Fibroblast of lung (primary cell): ENCODE data around the gene SNX14. TPM values are rescaled to one million over a fixed set of nuclear protein-coding genes. Genes with fewer than 3 reads are reported as not detected.
A peak's percentile ranks its signal among the peaks of the same experiment; 100 is the strongest.

Source experiments
- DNase-seq, 2 donors: peaks; one replicate each; pipeline versions ENCODE4 v3.0.0 to v3.0.0-alpha.2; 2010; ENCODE audit warnings: low read depth in 2 of 2
- H2AFZ ChIP-seq: 2 replicates; pipeline ENCODE4 v1.5.1; 2012; ENCODE audit warnings: low read length, control low read depth, inconsistent platforms
- H3K27ac ChIP-seq: 2 replicates; pipeline ENCODE4 v1.5.1; 2011; ENCODE audit warnings: low read length, control low read depth; ENCODE audit not compliant: insufficient read depth
- H3K27me3 ChIP-seq: 2 replicates; pipeline ENCODE4 v1.5.1; 2011; ENCODE audit warnings: mild to moderate bottlenecking, low read length; ENCODE audit not compliant: control insufficient read depth, insufficient read depth
- H3K36me3 ChIP-seq: 2 replicates; pipeline ENCODE4 v1.5.1; 2011; ENCODE audit warnings: low read length; ENCODE audit not compliant: control insufficient read depth, insufficient read depth
- H3K4me1 ChIP-seq: 2 replicates; pipeline ENCODE4 v1.5.1; 2011; ENCODE audit warnings: low read length; ENCODE audit not compliant: control insufficient read depth, insufficient read depth; ENCODE audit errors: extremely low read depth
- H3K4me2 ChIP-seq: 2 replicates; pipeline ENCODE4 v1.5.1; 2011; ENCODE audit warnings: low read length, control low read depth; ENCODE audit not compliant: insufficient read depth; ENCODE audit errors: extremely low read depth
- H3K4me3 ChIP-seq, 4 experiments: fragments of 200-600 bp in 1 of 4; sonication (generic) in 1 of 4; replicated peaks in 1 of 4; 2 replicates each; pipeline ENCODE4 v1.5.1; 2011 to 2016; ENCODE audit warnings: low read length in 4 of 4, low read depth in 3 of 4, mild to moderate bottlenecking in 3 of 4, control low read depth in 2 of 4, inconsistent platforms in 1 of 4, mixed read lengths in 1 of 4; ENCODE audit not compliant: insufficient read depth in 1 of 4; ENCODE audit errors: control extremely low read depth in 1 of 4
- H3K79me2 ChIP-seq: 2 replicates; pipeline ENCODE4 v1.5.1; 2012; ENCODE audit warnings: mild to moderate bottlenecking, low read length, inconsistent platforms; ENCODE audit not compliant: control insufficient read depth, insufficient read depth
- H3K9ac ChIP-seq: 2 replicates; pipeline ENCODE4 v1.5.1; 2011; ENCODE audit warnings: mild to moderate bottlenecking, low read length, control low read depth; ENCODE audit not compliant: insufficient read depth
- H3K9me3 ChIP-seq: 2 replicates; pipeline ENCODE4 v1.5.1; 2012; ENCODE audit warnings: low read depth, low read length; ENCODE audit not compliant: control insufficient read depth, insufficient read depth
- H4K20me1 ChIP-seq: 2 replicates; pipeline ENCODE4 v1.5.1; 2011; ENCODE audit warnings: low read length; ENCODE audit not compliant: control insufficient read depth, insufficient read depth; ENCODE audit errors: extremely low read depth
- EZH2 ChIP-seq: IDR thresholded peaks from 2 replicates; pipeline ENCODE4 v1.5.1; 2012; ENCODE audit warnings: low read length, control low read depth, mild to moderate bottlenecking; ENCODE audit errors: missing control alignments
- polyA plus RNA-seq, 2 donors: library from polyadenylated mRNA; depleted of rRNA in 1 of 2; stranded (reverse) in 1 of 2; unstranded in 1 of 2; fragments of >200 nt; gene quantifications; 2 replicates each; pipeline ENCODE4 v1.2.1, GENCODE V29; 2011 to 2012; ENCODE audit warnings: missing spikeins in 1 of 2
- total RNA-seq: library from RNA; depleted of rRNA; stranded (reverse); fragments of >200 nt; gene quantifications from 2 replicates; pipeline ENCODE4 v1.2.1, GENCODE V29; 2014
- TF ChIP-seq, protein P1 (sequence below), 2 donors: IDR thresholded peaks in 1 of 2; conservative IDR thresholded peaks in 1 of 2; 1 replicate in 1 of 2; 2 replicates in 1 of 2; pipeline ENCODE4 v1.5.1; 2011 to 2012; ENCODE audit warnings: low read length in 2 of 2, control low read depth in 1 of 2, inconsistent platforms in 1 of 2, low read depth in 1 of 2, mild to moderate bottlenecking in 1 of 2

The SNX14 gene
- total and polyA plus RNA-seq, 2 donors (not counting 1 experiment from before 2014, with no cell fraction given) = 79.7 to 182 TPM

DNA sequence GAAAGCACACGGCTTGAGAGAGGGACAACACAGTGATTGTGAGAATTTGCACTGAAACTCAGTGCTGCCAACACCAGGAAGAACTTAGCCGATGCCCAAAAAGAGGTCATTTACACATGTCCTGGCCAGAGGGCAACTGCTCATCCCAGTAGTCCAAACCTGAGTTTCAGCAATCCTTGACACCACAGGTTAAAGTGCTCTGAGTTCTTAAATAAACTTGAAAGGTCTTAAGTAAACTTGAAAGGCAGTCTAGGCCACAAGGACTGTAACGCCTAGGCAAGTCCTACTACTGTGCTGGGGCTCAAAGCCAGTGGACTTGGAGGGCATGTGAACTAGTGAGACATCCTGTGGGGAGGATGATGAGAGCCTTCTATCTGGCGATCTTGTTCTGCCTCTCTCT is 14.1 kb downstream of the SNX14 start:
- Histone ChIP-seq H3K9me3 (no peaks in the 10 kb centered on the region), H3K4me3 (no peak overlapping the region), H3K27ac (no peak overlapping the region), H3K36me3 (no peaks in the 10 kb centered on the region), H3K27me3 (no peaks in the 10 kb centered on the region), H3K79me2 (peaks cover 48% of the 10 kb centered on the region), H3K9ac (no peak overlapping the region), H3K4me2 (no peak overlapping the region), H3K4me1 (peaks cover 16% of the 10 kb centered on the region), H2AFZ (no peak overlapping the region), H4K20me1 (no peaks in the 10 kb centered on the region)
- DNase-seq = no peak
- TF ChIP-seq EZH2 = no peak
- TF ChIP-seq, protein P1, sequence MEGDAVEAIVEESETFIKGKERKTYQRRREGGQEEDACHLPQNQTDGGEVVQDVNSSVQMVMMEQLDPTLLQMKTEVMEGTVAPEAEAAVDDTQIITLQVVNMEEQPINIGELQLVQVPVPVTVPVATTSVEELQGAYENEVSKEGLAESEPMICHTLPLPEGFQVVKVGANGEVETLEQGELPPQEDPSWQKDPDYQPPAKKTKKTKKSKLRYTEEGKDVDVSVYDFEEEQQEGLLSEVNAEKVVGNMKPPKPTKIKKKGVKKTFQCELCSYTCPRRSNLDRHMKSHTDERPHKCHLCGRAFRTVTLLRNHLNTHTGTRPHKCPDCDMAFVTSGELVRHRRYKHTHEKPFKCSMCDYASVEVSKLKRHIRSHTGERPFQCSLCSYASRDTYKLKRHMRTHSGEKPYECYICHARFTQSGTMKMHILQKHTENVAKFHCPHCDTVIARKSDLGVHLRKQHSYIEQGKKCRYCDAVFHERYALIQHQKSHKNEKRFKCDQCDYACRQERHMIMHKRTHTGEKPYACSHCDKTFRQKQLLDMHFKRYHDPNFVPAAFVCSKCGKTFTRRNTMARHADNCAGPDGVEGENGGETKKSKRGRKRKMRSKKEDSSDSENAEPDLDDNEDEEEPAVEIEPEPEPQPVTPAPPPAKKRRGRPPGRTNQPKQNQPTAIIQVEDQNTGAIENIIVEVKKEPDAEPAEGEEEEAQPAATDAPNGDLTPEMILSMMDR (conservative IDR thresholded peaks at IDR 0.05 in 1 of 2, IDR thresholded peaks at IDR 0.05 in 1 of 2; ENCODE audit: low read depth in 1 of 2, low read length in 2 of 2) = no peak

DNA sequence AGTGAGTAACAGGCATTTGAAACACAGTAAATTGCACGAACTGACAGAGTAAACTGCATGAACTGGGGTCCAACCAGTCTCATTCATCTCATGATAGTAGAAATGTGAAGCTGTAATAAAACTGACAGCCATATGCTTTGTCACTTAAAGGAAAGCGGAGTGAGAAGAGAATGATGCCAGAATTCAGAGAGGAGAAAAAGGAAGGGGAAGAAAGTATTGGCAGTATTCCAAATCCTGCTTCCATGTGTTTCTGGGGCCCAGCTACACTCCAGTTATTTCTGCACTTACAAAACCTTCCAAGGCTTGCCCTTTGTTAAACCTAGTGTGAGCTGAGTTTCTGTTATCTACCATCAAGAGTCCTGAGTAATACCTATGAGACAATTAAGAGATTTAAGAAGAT is 17.2 kb downstream of the SNX14 start:
- no peak overlapping the region for H2AFZ ChIP-seq
- H3K9ac ChIP-seq = no peak overlapping the region
- H3K4me2 ChIP-seq = no peak overlapping the region
- no peaks in the 10 kb centered on the region for H3K9me3 ChIP-seq
- H3K79me2 ChIP-seq = peaks cover 57% of the 10 kb centered on the region
- TF ChIP-seq, protein P1 (conservative IDR thresholded peaks at IDR 0.05 in 1 of 2, IDR thresholded peaks at IDR 0.05 in 1 of 2; ENCODE audit: low read depth in 1 of 2, low read length in 2 of 2) = no peak
- no peak for TF ChIP-seq EZH2
- no peaks in the 10 kb centered on the region for H3K27me3 ChIP-seq
- DNase-seq = peak in 1 of 2 donors; percentile 51
- H3K27ac ChIP-seq = no peak overlapping the region
- peaks cover 16% of the 10 kb centered on the region for H3K4me1 ChIP-seq
- H3K36me3 ChIP-seq = no peaks in the 10 kb centered on the region
- H4K20me1 ChIP-seq = no peaks in the 10 kb centered on the region
- H3K4me3 ChIP-seq = no peak overlapping the region

DNA sequence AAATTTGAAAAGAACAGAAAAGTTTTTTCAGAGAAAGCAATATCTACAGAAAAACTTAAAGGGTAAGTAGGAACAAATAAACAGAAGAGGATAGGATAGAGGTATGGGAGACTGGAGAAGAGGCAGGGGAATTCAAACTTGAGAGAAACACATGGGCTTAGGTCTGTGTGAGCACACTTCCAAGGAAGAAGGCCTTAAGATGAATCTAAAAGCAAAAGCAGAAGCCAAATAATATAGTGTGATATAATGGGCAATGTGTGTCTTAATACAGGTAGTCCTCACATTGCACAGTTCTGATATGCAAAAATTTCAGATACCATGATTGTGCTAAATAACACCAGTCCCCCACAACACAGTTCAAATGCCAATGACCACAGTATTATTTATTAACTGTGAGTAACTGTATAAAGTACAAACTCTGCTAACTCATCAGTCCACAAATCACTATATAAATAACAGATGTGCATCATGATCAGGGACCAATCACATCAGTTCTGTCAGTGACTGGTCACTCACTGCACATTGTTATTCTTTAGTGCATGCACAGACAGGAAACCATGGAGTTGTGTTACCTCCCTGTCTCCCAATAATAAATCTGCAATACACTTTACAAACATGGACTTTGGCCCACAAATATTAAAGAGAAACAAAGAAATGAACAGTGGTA is 18.6 kb downstream of the SNX14 start:
- Histone ChIP-seq H4K20me1 (no peaks in the 10 kb centered on the region), H3K4me2 (no peak overlapping the region), H3K9ac (no peak overlapping the region), H3K4me1 (peaks cover 5% of the 10 kb centered on the region), H3K27me3 (no peaks in the 10 kb centered on the region), H3K27ac (no peak overlapping the region), H3K36me3 (no peaks in the 10 kb centered on the region), H3K9me3 (no peaks in the 10 kb centered on the region), H3K4me3 (no peak overlapping the region), H2AFZ (no peak overlapping the region), H3K79me2 (peaks cover 45% of the 10 kb centered on the region)
- peak; percentile 62 to 85 for DNase-seq
- TF ChIP-seq, protein P1 (conservative IDR thresholded peaks at IDR 0.05 in 1 of 2, IDR thresholded peaks at IDR 0.05 in 1 of 2; ENCODE audit: low read depth in 1 of 2, low read length in 2 of 2) = no peak
- TF ChIP-seq EZH2 = no peak
